ENCODE results near the gene C16orf54.

DNA sequence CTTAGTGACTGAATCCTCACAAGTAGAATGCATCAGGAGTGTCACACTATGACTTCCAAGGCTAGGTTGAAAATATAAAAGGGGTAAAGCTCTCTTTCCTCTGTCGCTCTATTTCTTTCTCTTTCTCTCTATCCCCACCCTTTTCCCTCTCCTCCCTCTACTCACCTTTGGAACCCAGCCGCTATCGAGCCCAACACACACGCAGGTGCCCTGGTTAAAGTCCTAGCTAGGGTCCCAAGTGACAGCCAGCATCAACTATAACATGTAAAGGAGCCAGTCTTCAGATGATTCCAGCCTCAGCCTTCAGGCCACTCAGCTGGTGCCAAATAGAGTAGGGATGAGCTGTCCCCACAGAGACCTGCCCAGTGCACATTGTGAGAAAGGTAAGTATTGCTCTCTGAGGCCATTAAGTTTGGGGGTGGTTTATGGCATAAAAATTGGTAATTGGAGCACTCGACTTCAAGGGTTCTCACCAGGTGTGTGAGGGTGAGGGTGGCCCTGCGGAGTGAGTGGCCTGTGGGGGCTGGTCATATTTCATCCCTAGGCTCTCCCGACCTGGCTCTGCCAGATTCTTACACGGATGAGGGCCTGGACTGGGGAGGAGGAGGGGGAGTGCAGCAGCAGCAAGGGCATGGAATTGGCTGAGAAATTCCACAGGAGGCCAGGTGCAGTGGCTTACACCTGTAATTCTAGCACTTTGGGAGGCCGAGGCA lies 14.9 kb upstream of the C16orf54 start:
- TF ChIP-seq REST (IDR thresholded peaks at IDR 0.05; ENCODE audit: low read depth) = no peak
- TF ChIP-seq CEBPB (IDR thresholded peaks at IDR 0.05; ENCODE audit: low read depth) = no peak
- TF ChIP-seq, protein P1, sequence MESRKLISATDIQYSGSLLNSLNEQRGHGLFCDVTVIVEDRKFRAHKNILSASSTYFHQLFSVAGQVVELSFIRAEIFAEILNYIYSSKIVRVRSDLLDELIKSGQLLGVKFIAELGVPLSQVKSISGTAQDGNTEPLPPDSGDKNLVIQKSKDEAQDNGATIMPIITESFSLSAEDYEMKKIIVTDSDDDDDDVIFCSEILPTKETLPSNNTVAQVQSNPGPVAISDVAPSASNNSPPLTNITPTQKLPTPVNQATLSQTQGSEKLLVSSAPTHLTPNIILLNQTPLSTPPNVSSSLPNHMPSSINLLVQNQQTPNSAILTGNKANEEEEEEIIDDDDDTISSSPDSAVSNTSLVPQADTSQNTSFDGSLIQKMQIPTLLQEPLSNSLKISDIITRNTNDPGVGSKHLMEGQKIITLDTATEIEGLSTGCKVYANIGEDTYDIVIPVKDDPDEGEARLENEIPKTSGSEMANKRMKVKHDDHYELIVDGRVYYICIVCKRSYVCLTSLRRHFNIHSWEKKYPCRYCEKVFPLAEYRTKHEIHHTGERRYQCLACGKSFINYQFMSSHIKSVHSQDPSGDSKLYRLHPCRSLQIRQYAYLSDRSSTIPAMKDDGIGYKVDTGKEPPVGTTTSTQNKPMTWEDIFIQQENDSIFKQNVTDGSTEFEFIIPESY (IDR thresholded peaks at IDR 0.05; ENCODE audit: extremely low read depth, insufficient replicate concordance, low read length) = no peak
- no peak for TF ChIP-seq CTCF (IDR thresholded peaks at IDR 0.05 in 2 of 3, conservative IDR thresholded peaks at IDR 0.05 in 1 of 3; ENCODE audit: borderline replicate concordance in 1 of 3, insufficient read depth in 1 of 3, low read depth in 2 of 3, low read length in 2 of 3)
- no peak for TF ChIP-seq EGR1 (IDR thresholded peaks at IDR 0.05; ENCODE audit: low read depth)
- TF ChIP-seq EZH2 (IDR thresholded peaks at IDR 0.05) = no peak
- no peak for TF ChIP-seq YY1 (IDR thresholded peaks at IDR 0.05; ENCODE audit: extremely low read depth, insufficient replicate concordance, low read depth, low read length)
- no peak for TF ChIP-seq POLR2A (IDR thresholded peaks at IDR 0.05; ENCODE audit: borderline replicate concordance, extremely low read depth, insufficient read depth, insufficient read length)
- no peak for TF ChIP-seq ZNF274 (IDR thresholded peaks at IDR 0.05; ENCODE audit: low read depth, low read length)
